IMR-90 (cell line): Measurements from ENCODE around the gene HDAC9.

Source experiments
- CTCF ChIP-seq: conservative IDR thresholded peaks from 2 replicates; pipeline ENCODE4 v1.5.1; 2012; ENCODE audit warnings: mild to moderate bottlenecking, low read depth, low read length, improper control_type of control experiment
- RFX5 ChIP-seq: IDR thresholded peaks from 2 replicates; pipeline ENCODE4 v1.8.0; 2012; ENCODE audit warnings: low read depth, mild to moderate bottlenecking, low read length, moderate library complexity
- SMC3 ChIP-seq: fragments of 150-350 bp; IDR thresholded peaks from 2 replicates; pipeline ENCODE4 v1.6.1; 2016; ENCODE audit warnings: low read depth, mild to moderate bottlenecking, antibody characterized with exemption, low read length, moderate library complexity

GRCh38 chr7:18639711-18640110 lies 144.2 kb downstream of the HDAC9 start:
- no peak for TF ChIP-seq SMC3
- no peak for TF ChIP-seq CTCF
- TF ChIP-seq RFX5 = no peak
